ENCODE measurements around the gene DQX1.
A peak's percentile ranks its signal among the peaks of the same experiment; 100 is the strongest.

Gene DQX1

GRCh38 chr2:74530239-74531187 lies 4.5 kb upstream of the DQX1 start:
- peak; percentile 66 for DNase-seq (ENCODE audit: low read depth)

DNA sequence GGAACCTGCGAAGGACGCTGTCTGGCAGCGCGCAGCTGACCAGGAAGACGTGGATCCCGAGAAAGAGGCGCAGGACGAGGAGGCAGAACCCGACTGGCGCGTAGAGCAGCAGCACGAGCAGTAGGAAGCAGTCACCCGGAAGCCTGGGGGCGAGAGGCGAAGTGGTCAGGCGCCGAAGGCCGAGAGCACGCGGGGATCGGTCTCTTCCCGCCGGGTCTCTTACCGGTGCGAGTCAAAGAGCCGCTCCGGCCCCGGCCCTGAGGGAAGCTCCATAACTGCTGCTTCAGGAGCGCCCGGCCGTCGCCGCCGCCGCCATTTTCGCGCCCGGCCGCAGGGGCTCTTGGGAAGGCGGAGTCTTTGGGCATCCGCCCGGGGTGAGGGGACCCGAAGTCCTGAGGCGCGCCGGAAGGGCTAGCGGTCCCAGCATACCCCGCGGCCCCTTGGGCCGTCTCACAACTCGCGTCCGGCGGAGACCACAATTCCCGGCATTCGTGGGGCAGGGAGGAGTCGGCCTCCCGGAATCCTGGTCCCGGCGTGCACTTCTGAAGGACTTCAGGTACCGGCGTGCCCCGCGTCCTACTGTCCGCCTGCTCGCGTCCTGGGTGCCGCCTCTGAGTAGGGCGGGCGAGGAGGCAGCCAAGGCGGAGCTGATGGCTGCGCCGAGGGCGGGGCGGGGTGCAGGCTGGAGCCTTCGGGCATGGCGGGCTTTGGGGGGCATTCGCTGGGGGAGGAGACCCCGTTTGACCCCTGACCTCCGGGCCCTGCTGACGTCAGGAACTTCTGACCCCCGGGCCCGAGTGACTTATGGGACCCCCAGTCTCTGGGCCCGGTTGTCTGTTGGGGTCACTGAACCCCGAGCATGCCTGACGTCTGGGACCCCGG lies 3.6 kb upstream of the DQX1 start, which contains the start of the genes AUP1 and HTRA2:
Gene AUP1, minus strand, starts transcription at position 350 of the 882 bp plus-strand sequence. Its CDS starts 77 bp downstream, at position 273.
Gene HTRA2, plus strand, starts transcription at position 577 of the 882 bp plus-strand sequence. Its CDS starts 74 bp downstream, at position 651.
- DNase-seq (ENCODE audit: low read depth), result peak; percentile 100

DNA sequence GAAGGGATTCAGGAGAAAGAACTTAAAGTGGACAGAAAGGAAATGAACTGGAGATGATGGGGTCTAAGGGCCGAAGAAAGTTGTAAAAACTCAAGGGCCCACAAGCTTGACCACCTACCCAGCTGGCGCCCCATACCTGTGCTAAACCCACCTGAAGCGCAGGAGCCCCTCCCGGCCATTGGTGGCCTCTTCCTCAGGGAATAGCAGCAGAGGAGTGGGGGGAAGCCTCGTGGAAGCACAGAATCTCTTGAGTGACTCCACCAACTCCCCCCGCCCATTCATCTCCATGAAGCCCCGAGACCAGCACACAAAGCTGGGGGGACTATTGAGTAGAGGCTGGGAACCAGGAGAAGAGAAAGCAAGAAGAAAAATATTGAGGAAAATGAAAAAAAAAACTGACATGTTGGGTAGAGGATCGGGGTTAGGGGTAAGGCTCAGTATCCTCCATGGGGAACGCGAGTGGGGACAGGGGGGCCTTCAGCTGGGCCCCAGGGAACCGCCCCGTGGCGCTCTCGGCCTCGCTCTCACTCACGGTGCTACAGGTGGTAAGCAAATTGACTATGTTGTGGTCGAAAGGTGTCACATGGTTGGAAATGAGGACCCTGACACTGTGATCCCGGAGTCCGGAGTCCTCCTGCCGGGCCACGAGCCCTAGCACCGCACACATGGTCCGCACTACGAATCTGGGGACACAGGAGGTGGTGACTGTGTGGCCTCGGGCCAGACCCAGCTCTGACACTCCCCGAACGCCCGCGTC lies 2.7 kb upstream of the DQX1 start:
- peak; percentile 69 for DNase-seq (ENCODE audit: low read depth)

GRCh38 chr2:74527741-74528140 lies 1.7 kb upstream of the DQX1 start:
- no peak for DNase-seq (ENCODE audit: low read depth)

DNA sequence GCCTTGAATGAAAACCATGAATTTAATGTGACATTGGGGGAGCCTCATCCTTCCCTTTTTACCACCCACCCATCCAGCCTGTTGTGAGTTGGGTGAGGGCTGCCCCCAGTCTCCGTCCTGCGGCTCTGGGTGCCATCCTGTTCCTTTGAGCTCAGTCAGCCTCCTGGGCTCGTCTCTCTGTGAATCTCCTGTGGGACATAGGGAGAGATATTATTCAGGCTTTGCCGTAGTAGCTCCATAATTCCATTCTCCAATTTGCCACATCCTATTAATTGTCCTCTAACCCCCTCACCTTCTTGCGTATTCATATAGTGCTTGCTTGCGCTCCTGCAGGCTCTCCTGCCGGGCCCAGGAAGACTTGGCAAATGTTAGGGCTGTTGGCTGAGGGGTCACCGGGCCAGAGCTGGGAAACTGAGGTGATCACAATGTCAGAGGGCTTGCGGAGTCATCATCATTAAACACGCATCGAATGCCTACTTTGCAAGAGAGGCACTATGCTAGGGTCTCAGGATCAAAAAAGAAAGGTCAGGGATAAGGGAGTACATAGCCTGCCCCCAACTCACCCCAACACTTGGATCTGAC lies 709 bp upstream of the DQX1 start:
- no peak for DNase-seq (ENCODE audit: low read depth)

- DNase-seq (ENCODE audit: low read depth), result no peak
Measured at GRCh38 chr2:74524955-74525716, 895 bp downstream of the DQX1 start.

GRCh38 chr2:74524005-74524404 lies 2.0 kb downstream of the DQX1 start:
- DNase-seq (ENCODE audit: low read depth), result no peak

DNA sequence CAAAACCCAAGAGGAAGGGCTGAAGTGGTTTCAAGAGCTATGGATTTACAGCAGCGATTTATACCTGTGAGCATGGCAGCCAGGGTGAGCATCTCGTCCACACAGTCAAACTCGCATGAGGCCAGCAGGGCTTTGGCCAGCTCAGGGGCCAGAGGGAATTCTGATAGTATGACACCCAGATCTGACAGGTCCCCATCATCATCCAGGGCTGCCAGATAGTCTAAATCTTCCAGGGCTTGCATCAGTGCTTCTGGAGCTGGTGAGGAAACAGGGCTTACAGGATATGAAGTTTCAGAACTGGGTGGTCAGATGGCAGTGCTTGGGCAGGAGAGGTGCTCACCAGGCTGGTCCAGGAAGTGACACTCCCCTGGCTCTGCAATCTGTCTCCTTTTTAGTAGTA lies 3.5 kb downstream of the DQX1 start:
- DNase-seq (ENCODE audit: low read depth), result no peak

GRCh38 chr2:74516650-74517049 lies 9.4 kb downstream of the DQX1 start:
- no peak for DNase-seq (ENCODE audit: low read depth)

GRCh38 chr2:74515981-74516633 lies 9.9 kb downstream of the DQX1 start:
- no peak for DNase-seq (ENCODE audit: low read depth)

DNA sequence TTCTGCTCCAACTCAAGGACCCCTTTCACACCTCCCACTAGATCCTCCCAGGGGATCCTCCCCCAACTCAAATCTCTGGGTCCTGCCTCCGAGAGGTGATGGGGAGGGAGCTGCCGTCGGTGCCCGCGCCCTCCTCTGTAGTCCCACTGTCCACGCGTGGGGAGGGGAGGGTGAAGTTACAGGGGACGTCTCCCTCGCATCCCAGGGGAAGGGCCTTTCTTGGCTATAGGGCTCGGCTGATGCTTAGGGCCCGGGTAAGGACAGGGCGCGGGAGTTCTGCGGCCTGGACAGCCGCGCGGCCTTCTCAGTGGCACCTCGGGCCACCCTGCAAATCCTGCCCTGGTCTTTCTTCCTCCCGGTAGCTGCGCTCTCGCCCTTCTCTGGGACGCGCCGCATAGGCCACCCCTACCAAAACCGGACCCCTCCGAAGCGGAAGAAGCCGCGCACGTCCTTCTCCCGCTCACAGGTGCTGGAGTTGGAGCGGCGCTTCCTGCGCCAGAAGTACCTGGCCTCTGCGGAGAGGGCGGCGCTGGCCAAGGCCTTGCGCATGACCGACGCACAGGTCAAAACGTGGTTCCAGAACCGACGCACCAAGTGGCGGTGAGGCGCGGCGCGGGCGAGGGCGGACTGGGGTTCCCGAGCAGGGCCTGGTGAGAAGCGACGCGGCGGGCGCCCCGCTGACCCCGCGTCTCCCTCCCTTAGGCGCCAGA lies 10.6 kb downstream of the DQX1 start:
- DNase-seq (ENCODE audit: low read depth), result no peak

GRCh38 chr2:74514368-74515270 lies 11.4 kb downstream of the DQX1 start, which contains the start of gene TLX2:
Gene TLX2 (plus strand): TSS chr2:74514450. CDS start chr2:74514807, 357 bp downstream.
- DNase-seq (ENCODE audit: low read depth), result no peak

GRCh38 chr2:74513605-74514367 lies 12.2 kb downstream of the DQX1 start:
- DNase-seq (ENCODE audit: low read depth), result no peak

DNA sequence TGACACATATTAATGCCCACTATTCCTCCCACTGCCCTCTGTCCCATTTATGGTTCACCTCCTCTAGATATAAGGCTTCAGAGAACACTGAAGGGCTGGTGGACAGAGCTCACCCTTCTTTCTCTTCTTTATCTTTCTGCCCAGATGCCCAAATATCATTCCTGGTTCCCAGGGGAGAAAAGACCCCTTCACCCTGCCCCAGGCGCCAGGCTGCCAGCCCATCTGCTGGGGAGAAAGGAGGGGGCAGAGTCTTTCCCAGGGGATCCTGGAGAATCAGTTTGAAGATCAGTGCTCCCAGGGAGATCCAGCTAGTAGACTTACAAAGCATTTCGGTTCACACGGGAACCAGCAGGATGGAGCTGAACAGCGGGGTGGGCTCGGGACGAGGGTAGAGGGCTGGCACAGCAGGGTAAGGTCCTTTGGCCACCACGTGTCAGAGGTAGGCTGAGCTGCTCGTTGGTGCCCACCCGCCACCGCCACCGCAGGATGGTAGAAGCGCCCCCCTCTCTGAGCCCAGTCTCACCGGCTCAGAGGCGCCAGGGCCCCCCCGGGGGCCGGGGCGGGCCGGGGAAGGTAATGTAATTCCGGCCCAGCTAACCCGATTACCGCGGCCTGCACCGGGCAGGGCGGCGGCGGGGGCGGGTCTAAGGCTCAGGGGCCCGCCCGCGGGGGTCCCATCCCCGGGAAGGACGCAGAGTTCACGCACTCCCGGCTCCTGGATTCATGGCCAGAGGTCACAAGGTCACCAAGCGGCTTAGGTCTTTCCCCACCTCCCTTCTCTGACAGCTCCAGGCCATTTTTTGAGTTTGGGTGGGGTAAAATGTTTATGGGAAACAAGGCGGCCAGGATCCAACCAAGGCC lies 13.1 kb downstream of the DQX1 start:
- no peak for DNase-seq (ENCODE audit: low read depth)

DNA sequence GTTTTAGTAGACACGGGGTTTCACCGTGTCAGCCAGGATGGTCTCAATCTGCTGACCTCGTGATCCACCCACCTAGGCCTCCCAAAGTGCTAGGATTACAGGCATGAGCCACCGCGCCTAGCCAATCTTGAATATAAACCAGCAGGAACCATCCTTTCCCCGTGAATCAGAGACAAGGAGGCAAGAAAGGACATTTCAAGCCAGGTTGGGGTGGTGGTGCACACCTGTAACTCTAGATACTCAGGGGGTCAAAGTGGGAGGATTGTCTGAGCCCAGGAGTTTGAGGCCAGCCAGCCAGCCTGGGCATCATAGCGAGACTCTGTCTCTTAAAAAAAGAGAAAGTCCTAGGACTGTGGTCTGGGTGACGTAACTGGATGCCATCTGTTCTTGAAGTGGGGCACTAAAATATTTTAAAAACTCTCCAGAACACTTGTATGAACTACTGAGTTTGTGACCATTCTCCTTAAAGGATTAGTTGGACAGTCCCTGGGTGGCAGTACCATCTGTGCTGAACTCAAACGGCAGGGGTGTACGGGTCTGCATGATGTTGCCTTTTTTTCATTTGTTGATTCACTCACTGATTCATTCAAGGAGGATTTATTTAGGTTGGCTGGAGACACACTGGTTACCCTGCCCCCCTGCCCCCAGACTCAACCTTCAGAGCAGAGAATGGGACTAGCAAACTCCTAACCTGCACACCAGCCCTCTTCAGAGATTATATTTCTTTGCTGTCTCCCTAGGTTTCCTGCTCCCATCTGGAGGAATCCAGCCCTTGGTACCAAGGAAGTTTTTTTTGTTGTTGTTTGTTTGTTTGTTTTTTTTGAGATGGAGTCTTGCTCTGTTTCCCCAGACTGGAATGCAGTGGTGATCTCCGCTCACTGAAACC lies 14.7 kb downstream of the DQX1 start:
- peak; percentile 40 for DNase-seq (ENCODE audit: low read depth)

- DNase-seq (ENCODE audit: low read depth), result no peak
Measured at GRCh38 chr2:74510272-74510671, 15.8 kb downstream of the DQX1 start.
